ENCODE results near the gene DEGS2. TPM values are rescaled to one million over a fixed set of nuclear protein-coding genes. Genes with fewer than 3 reads are reported as not detected.
A peak's percentile ranks its signal among the peaks of the same experiment; 100 is the strongest.

The DEGS2 gene
- total and polyA plus RNA-seq, 2 donors from 2014 or later, result 25.1 to 28.7 TPM

DNA sequence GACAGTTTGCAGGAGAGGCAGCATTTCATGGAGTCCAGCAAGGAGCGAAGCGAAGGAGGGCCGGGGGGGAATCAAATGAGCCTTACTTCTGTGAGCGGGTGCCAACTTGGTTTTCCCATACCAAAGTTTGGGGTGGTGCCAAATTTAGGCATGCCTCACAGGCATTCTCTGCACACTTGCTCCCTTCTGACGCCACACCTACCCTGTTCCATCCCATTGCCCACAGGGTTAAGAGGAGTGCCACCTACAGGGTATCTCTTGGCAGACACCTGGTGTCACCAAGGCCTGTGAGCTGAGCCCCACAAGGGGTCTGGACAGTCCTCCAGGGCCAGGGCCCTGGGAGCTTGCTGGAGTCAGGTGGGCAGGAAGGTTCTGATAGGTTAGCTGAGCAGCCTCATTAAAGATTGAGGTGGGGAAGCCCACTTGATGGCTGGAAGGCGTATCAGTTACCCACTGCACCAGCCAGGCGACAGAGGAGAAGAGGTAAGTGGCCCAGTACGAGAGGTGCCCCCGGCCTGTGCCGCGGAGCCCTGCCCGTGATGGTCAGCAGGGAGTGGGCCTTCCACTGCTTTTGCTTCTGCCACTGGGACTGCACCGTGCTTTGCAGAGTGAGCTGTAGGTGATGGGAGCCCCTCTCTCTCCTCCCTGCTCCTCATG lies 45.2 kb downstream of the DEGS2 start:
- Histone ChIP-seq H3K4me3 (ENCODE audit: low read length in 3 of 3) (no peak overlapping the region), H3K9ac (ENCODE audit: low read length in 3 of 3) (no peak overlapping the region), H3K9me3 (ENCODE audit: control insufficient read depth in 2 of 3, insufficient read depth in 1 of 3, low read length in 3 of 3) (no peaks in the 10 kb centered on the region), H3K27ac (ENCODE audit: low read depth in 2 of 2, low read length in 2 of 2) (no peak overlapping the region), H3K27me3 (ENCODE audit: control insufficient read depth, insufficient read depth, low read length) (no peaks in the 10 kb centered on the region), H3K4me1 (ENCODE audit: control insufficient read depth in 2 of 3, insufficient read depth in 2 of 3, low read depth in 1 of 3, low read length in 3 of 3) (no peaks in the 10 kb centered on the region), H3K36me3 (ENCODE audit: control insufficient read depth in 2 of 3, insufficient read depth in 3 of 3, low read length in 3 of 3) (no peaks in the 10 kb centered on the region)
- TF ChIP-seq, protein P1, sequence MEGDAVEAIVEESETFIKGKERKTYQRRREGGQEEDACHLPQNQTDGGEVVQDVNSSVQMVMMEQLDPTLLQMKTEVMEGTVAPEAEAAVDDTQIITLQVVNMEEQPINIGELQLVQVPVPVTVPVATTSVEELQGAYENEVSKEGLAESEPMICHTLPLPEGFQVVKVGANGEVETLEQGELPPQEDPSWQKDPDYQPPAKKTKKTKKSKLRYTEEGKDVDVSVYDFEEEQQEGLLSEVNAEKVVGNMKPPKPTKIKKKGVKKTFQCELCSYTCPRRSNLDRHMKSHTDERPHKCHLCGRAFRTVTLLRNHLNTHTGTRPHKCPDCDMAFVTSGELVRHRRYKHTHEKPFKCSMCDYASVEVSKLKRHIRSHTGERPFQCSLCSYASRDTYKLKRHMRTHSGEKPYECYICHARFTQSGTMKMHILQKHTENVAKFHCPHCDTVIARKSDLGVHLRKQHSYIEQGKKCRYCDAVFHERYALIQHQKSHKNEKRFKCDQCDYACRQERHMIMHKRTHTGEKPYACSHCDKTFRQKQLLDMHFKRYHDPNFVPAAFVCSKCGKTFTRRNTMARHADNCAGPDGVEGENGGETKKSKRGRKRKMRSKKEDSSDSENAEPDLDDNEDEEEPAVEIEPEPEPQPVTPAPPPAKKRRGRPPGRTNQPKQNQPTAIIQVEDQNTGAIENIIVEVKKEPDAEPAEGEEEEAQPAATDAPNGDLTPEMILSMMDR (IDR thresholded peaks at IDR 0.05; ENCODE audit: borderline replicate concordance, extremely low read depth, insufficient read depth), result no peak
- FAIRE-seq (no peak), DNase-seq (peak in 1 of 5 donors; percentile 62)
- intact Hi-C loops (cut with DNase I), result no loop called here

DNA sequence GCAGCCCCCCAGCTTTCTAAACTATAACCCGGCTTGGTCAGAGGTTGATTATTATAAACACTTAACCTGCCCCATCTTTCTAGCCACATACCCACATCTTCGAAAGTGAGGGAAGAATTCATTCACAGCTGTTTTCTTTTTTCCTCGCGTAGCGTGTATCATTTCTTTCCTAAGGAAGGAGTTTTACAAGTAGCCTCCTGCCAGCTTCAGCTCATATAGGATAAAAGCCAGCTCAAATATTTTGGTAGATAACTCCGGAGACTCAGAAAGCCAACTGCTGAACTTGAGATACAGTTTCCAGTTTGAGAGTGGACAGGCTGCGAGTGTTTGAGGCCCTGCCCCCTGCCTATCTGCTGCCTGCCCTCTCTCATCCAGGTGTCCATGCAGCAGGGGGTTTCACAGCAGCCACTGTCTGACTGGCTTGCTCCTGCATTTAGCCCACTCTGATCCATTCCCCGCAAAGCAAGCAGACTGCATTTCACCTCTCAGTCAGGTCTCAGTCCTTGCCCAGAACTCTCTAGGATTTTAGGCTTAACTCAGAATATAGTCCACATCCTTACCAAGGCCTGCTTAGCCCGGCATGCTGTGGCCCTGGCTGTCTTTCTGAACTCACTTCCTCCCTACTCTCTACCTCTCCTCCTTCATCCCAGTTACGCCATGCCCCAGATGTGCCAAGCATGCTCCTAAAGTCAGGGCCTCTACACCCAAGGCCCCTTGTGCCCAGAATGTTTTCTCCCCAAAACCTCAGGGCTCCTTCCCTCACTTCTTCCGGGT lies 47.3 kb downstream of the DEGS2 start:
- Histone ChIP-seq H3K27ac (ENCODE audit: low read depth in 2 of 2, low read length in 2 of 2) (no peak overlapping the region), H3K9me3 (ENCODE audit: control insufficient read depth in 2 of 3, insufficient read depth in 1 of 3, low read length in 3 of 3) (no peaks in the 10 kb centered on the region), H3K4me3 (ENCODE audit: low read length in 3 of 3) (no peak overlapping the region), H3K27me3 (ENCODE audit: control insufficient read depth, insufficient read depth, low read length) (no peaks in the 10 kb centered on the region), H3K4me1 (ENCODE audit: control insufficient read depth in 2 of 3, insufficient read depth in 2 of 3, low read depth in 1 of 3, low read length in 3 of 3) (peaks cover 0 to 3% (median 0%) of the 10 kb centered on the region in 3 donors), H3K9ac (ENCODE audit: low read length in 3 of 3) (no peak overlapping the region), H3K36me3 (ENCODE audit: control insufficient read depth in 2 of 3, insufficient read depth in 3 of 3, low read length in 3 of 3) (no peaks in the 10 kb centered on the region)
- TF ChIP-seq, protein P1 (IDR thresholded peaks at IDR 0.05; ENCODE audit: borderline replicate concordance, extremely low read depth, insufficient read depth), result no peak
- DNase-seq (peak in 1 of 5 donors; percentile 19), FAIRE-seq (no peak)
- intact Hi-C loops (cut with DNase I), result no loop called here

DNA sequence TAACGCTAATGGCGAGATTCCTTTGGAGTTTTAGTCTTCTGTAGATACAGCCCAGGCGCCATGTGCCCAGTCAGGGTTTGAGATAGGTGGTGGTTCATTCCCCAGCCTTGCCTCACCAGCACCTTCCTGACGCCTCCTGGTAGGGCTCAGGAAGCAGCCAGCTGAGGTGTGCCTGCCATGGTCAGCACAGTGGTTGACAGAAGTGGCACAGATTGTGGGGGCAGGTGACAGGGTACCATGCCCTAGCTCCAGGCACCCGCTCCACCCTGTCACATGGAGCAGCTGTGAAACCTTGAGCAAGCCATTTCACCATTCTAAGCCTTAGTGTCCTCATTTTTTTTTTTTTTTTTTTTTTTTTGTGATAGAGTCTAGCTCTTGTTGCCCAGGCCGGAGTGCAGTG lies 48.6 kb downstream of the DEGS2 start:
- H3K9ac ChIP-seq (ENCODE audit: low read length in 3 of 3), result no peak overlapping the region
- TF ChIP-seq, protein P1 (IDR thresholded peaks at IDR 0.05; ENCODE audit: borderline replicate concordance, extremely low read depth, insufficient read depth), result no peak
- H3K4me1 ChIP-seq (ENCODE audit: control insufficient read depth in 2 of 3, insufficient read depth in 2 of 3, low read depth in 1 of 3, low read length in 3 of 3), result peaks cover 0 to 5% (median 0%) of the 10 kb centered on the region in 3 donors
- no peak overlapping the region for H3K4me3 ChIP-seq (ENCODE audit: low read length in 3 of 3)
- no peaks in the 10 kb centered on the region for H3K27me3 ChIP-seq (ENCODE audit: control insufficient read depth, insufficient read depth, low read length)
- H3K9me3 ChIP-seq (ENCODE audit: control insufficient read depth in 2 of 3, insufficient read depth in 1 of 3, low read length in 3 of 3), result no peaks in the 10 kb centered on the region
- no peaks in the 10 kb centered on the region for H3K36me3 ChIP-seq (ENCODE audit: control insufficient read depth in 2 of 3, insufficient read depth in 3 of 3, low read length in 3 of 3)
- intact Hi-C loops (cut with DNase I), result no loop called here
- FAIRE-seq, result no peak
- DNase-seq, result peak in 1 of 5 donors; percentile 20
- H3K27ac ChIP-seq (ENCODE audit: low read depth in 2 of 2, low read length in 2 of 2), result no peak overlapping the region
